GM12874 (cell line): ENCODE data around the gene S100A16.

Experiments used
- TF ChIP-seq, protein P1 (sequence below): IDR thresholded peaks from 2 replicates; pipeline ENCODE4 v1.5.1; 2011; ENCODE audit warnings: low read depth, mild to moderate bottlenecking, control low read depth, low read length, moderate library complexity; ENCODE audit not compliant: insufficient read depth

The S100A16 gene

DNA sequence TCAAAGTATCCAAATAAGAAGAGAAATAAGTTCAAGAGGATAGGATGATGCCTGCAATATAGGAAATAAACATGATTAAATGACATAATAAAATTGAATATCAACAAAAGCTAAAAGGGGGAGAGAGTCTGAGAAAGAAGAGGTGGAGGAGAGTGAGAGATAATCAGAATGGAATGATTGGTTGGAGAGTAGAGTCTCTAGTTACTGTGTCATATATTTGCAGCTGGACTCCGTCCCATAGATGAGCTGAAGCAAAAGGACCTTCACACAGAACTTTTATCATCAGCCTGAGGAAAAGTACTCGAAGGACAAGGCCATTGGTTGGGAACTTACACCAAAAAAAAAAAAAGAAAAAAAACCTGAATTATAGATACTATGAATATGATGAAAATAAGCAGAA is 24.5 kb downstream of the S100A16 start:
- TF ChIP-seq, protein P1, sequence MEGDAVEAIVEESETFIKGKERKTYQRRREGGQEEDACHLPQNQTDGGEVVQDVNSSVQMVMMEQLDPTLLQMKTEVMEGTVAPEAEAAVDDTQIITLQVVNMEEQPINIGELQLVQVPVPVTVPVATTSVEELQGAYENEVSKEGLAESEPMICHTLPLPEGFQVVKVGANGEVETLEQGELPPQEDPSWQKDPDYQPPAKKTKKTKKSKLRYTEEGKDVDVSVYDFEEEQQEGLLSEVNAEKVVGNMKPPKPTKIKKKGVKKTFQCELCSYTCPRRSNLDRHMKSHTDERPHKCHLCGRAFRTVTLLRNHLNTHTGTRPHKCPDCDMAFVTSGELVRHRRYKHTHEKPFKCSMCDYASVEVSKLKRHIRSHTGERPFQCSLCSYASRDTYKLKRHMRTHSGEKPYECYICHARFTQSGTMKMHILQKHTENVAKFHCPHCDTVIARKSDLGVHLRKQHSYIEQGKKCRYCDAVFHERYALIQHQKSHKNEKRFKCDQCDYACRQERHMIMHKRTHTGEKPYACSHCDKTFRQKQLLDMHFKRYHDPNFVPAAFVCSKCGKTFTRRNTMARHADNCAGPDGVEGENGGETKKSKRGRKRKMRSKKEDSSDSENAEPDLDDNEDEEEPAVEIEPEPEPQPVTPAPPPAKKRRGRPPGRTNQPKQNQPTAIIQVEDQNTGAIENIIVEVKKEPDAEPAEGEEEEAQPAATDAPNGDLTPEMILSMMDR: no peak

DNA sequence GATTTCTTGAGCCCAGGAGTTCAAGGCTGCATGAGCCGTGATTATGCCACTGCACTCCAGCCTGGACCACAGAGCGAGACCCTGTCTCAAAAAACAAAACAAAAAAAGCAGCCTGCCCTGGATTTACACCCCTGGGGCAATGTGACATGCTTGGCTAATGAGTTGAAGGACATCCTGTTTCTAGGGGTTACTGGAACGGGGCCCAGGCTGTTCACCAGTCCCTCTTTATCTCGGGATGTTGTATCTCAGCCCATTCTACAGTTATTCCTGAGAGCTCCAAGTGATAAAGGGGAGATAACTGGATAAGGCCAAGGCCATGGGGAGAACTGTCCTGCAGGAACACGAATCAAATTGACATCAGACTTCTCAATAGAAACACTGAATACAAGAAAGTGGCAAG is 25.6 kb downstream of the S100A16 start:
- TF ChIP-seq, protein P1: no peak

DNA sequence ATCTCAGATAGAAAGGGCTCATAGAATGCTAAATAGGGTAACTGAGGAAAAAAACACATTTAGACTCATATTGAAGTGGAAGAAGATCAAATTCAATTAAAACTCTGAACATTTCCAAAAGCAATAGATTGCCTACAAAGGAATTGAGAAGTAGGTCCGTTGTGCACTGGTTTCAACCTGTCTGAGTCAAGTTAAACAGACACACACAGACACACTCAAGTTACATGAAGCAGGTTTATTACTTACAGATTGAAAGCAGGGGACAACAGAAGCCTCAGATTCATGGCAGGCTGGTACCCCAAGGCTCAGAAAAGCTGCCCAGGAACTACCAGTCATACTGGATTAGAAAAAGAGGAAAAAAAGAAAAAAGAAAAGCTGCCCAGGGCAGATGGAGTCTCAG is 26.6 kb downstream of the S100A16 start:
- TF ChIP-seq, protein P1: no peak

DNA sequence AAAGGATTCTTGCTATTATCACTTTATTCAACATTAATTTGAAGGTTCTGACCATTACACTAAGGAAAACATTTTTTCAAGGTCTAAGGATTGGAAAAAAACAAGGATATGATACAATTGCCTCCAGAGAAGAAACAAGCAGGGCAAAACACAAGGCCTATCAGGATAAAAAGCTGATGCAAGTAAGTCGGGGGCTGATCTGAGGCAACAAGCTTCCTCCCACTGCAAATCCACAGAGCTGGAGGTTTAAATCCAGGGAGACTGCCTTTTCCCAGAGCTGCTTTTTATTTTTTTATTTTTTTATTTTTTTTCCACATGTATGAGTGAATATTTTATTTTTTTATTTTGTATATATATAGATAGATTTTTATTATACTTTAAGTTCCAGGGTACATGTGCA is 27.9 kb downstream of the S100A16 start:
- TF ChIP-seq, protein P1: no peak

DNA sequence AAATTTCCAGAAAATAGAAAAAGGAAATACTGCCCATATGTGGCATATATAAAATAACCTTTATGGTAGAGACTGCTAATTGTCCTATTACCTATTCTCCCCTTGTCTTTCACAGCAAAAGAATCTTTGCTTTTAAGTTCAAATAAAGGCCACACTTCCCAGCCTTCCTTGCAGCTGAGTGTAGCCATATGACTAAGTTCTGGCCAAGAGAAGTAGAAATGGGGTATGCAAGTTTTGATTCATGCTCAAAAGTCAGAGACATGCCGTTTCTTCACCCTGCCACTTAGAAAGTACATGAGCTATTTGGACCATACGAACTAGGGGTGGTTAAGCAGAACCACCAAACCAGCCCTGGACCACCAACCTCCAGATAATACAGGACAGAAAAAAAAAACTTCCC is 29.0 kb downstream of the S100A16 start:
- TF ChIP-seq, protein P1: no peak

DNA sequence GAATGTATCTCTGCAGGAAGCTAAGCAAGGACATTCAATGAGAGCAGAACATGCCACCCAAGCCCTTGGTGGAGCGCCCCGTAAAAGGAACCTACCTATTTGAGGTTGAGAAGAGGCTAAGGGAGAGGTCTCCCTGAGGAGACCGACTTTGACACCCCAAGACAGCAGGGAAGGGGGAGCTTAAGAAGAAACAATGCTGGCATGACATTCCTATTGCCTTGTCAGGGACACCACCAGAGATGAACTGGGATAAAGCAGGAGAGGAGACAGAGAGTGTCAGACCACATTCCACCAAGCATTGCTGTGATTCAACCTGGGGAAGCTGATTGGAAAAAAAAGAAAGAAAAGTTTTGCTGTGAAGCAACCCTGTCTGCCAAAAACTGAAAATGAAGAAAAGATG is 34.0 kb downstream of the S100A16 start:
- TF ChIP-seq, protein P1: no peak

DNA sequence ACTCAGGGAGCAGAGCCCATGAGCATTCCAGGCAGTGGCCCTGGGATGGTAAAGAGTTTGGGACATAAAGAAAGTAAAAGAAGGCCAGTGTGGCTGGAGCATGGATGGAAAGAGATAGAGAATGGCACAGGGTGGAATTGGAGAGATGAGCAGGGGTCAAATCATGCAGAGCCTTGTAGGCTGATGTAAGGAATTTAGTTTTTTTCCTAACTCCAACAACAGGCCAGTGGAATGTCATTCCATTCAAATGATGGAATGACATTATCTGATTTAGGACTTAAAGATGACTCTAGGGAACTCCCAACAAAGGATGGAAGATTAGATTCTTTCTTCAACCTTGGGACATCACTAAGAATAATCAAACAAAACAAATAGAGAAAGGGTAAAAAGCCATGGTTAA is 34.4 kb downstream of the S100A16 start:
- TF ChIP-seq, protein P1: no peak

DNA sequence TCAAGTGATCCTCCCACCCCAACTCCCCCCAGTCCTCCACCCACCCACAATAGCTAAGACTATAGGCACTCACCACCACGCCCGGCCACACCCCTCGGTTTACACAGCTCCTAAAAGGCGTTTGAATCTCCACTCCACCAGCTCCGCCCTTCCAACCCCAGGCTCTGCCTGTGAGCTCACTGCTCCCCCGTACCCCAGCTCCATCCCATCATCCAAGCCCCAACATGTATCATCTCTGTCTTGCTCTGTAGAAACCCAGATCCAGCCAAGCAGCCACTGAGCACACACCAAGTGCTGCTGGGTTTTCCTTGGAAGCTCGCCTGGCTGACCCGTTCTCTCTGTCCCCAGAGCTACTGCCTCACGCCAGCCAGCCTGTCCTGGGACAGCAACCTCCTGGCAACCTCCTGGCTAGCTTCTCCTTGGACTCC is 35.3 kb downstream of the S100A16 start:
- TF ChIP-seq, protein P1: no peak
